Activated T-cell treated with anti-CD3 and anti-CD28 coated beads, Interleukin-2, amount 50 U/mL, for 72 hours (primary cell): ENCODE results near the gene GRHL1. TPM values are rescaled to one million over a fixed set of nuclear protein-coding genes. Genes with fewer than 3 reads are reported as not detected.

Experiments used
- ATAC-seq, 2 donors: fragments of 150-1000 bp; cut with Tn5 transposase; replicated peaks in 1 of 2; 2 replicates each; pipeline ENCODE4 v1.10.0; 2021; ENCODE audit warnings: moderate library complexity in 2 of 2, mild to moderate bottlenecking in 1 of 2
- DNase-seq, 2 donors: peaks; one replicate each; pipeline ENCODE4 v3.0.0; 2021 to 2022; ENCODE audit warnings: mixed read lengths in 1 of 2
- H3K27ac Mint-ChIP-seq: one replicate; pipeline ENCODE4 v1.8.0; 2022; ENCODE audit warnings: mild to moderate bottlenecking, moderate library complexity, mixed read lengths
- H3K27me3 Mint-ChIP-seq: one replicate; pipeline ENCODE4 v1.8.0; 2022; ENCODE audit warnings: low read depth, mixed read lengths
- H3K36me3 Mint-ChIP-seq, 2 donors: one replicate each; pipeline ENCODE4 v1.8.0; 2022; ENCODE audit warnings: mixed read lengths in 2 of 2, mild to moderate bottlenecking in 1 of 2; ENCODE audit not compliant: insufficient read depth in 2 of 2
- H3K4me1 Mint-ChIP-seq: one replicate; pipeline ENCODE4 v1.8.0; 2022; ENCODE audit warnings: low read depth, mixed read lengths
- H3K4me3 Mint-ChIP-seq, 2 donors: one replicate each; pipeline ENCODE4 v1.8.0; 2022; ENCODE audit warnings: mild to moderate bottlenecking in 2 of 2, mixed read lengths in 2 of 2, moderate library complexity in 2 of 2
- H3K9me3 Mint-ChIP-seq, 2 donors: one replicate each; pipeline ENCODE4 v1.8.0; 2022; ENCODE audit warnings: mixed read lengths in 2 of 2
- total RNA-seq, 2 donors: library from RNA; stranded (reverse); gene quantifications; one replicate each; pipeline ENCODE4 v1.2.3, GENCODE V29; 2022

The GRHL1 gene
- total RNA-seq, 2 donors from 2014 or later: 0.83 to 1.1 TPM

GRCh38 chr2:9995059-9995458 is 43.6 kb downstream of the GRHL1 start:
- Mint-ChIP-seq H3K27ac (no peak overlapping the region), H3K9me3 (no peaks in the 10 kb centered on the region)

DNA sequence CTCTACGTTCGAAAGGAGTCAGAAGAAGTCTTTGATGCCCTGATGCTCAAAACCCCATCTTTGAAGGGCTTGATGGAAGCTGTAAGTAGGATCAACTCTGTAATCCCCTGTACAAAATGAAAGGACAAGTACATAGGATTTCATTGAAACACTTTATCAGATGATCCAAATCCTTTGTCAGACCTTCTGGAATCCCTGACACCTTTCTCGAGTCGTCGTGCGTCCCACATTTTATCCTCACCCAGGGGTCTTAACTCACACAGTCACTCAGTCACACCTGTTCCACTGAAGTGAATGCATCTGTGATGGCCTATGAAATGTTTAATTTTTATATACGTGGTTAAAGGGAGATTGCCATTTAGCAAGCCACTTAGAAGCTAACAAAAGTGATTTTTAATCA is 44.8 kb downstream of the GRHL1 start:
- no peak overlapping the region for H3K4me3 Mint-ChIP-seq
- DNase-seq (no peak), ATAC-seq (no peak)
- H3K9me3 Mint-ChIP-seq: no peaks in the 10 kb centered on the region
- H3K27me3 Mint-ChIP-seq: no peaks in the 10 kb centered on the region
- H3K36me3 Mint-ChIP-seq: no peaks in the 10 kb centered on the region
- peaks cover 14% of the 10 kb centered on the region for H3K4me1 Mint-ChIP-seq
- no peak overlapping the region for H3K27ac Mint-ChIP-seq

More at GRCh38 chr2:9995059-9995458, 43.6 kb downstream of the GRHL1 start:
- H3K4me1 Mint-ChIP-seq: peaks cover 14% of the 10 kb centered on the region
- no peak overlapping the region for H3K4me3 Mint-ChIP-seq
- ATAC-seq (no peak), DNase-seq (no peak)
- no peaks in the 10 kb centered on the region for H3K36me3 Mint-ChIP-seq
- H3K27me3 Mint-ChIP-seq: no peaks in the 10 kb centered on the region

- ATAC-seq: no peak
These were observed 46.4 kb downstream of the GRHL1 start for GRCh38 chr2:9997936-9998335.

DNA sequence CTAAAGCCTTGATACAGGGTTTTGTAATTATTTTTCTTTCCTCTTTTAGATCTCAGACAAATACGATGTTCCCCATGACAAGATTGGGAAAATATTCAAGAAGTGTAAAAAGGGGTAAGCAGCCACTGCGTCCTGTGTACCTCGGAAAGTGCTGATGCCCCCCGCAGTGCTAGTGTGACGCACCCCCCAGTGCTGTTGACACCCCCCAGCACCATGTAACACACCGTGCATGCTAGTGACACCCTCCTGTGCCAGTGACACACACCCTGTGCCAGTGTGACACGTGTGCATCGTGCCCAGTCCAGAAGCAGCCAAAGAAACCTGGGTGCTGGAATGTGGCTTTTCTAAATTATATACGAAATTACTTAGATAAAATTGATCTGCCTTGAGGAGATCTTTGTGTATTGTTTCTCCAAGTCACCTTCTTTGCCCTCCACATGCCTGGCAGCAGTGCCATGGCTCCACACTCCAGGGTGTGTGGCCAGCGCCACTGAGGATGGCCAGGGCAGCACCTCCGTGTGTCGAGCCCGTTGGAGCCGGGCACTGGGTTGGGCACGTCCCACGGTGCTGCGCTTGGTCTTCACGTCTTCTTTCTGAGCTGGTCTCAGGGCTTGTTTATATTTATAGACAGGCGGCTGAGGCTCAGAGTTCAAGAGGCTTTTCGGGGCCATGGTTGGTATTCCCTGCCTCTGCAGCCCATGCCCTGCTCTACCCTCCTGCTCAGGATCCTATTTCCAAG is 47.6 kb downstream of the GRHL1 start:
- Mint-ChIP-seq H3K27ac (no peak overlapping the region), H3K4me3 (no peak overlapping the region), H3K4me1 (peaks cover 6% of the 10 kb centered on the region), H3K27me3 (no peaks in the 10 kb centered on the region), H3K36me3 (no peaks in the 10 kb centered on the region), H3K9me3 (no peaks in the 10 kb centered on the region)
- DNase-seq: no peak
- ATAC-seq: no peak

More at GRCh38 chr2:9997936-9998335, 46.4 kb downstream of the GRHL1 start:
- H3K4me1 Mint-ChIP-seq: peaks cover 14% of the 10 kb centered on the region
- no peaks in the 10 kb centered on the region for H3K27me3 Mint-ChIP-seq
- no peaks in the 10 kb centered on the region for H3K36me3 Mint-ChIP-seq
- no peaks in the 10 kb centered on the region for H3K9me3 Mint-ChIP-seq
- H3K27ac Mint-ChIP-seq: peak overlapping the region; percentile 23
- DNase-seq: no peak
- no peak overlapping the region for H3K4me3 Mint-ChIP-seq

DNA sequence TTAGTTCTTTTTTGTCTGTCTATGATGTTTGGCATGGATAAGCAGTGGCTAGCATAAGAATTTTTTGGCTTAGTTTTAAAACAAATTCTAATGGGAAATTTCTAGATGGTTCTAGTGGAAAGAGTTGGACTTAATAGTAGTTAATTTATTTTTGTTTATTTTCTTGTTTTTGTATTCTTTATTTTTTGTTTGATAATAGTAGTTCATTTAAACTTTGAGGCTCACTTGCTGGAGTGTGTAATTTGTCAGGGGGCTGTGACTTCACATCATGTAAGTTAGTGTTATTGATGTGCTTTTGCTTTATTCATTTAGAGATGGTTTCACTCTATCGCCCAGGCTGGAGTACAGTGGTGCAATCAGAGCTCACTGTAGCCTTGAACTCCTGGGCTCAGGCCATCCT is 48.2 kb downstream of the GRHL1 start:
- Mint-ChIP-seq H3K4me3 (no peak overlapping the region), H3K27me3 (peaks cover 4% of the 10 kb centered on the region), H3K9me3 (no peaks in the 10 kb centered on the region), H3K36me3 (no peaks in the 10 kb centered on the region), H3K4me1 (no peaks in the 10 kb centered on the region), H3K27ac (no peak overlapping the region)
- ATAC-seq: no peak
- DNase-seq: no peak

GRCh38 chr2:10000541-10000940 is 49.0 kb downstream of the GRHL1 start:
- H3K4me3 Mint-ChIP-seq: no peak overlapping the region
- no peaks in the 10 kb centered on the region for H3K4me1 Mint-ChIP-seq
- DNase-seq: no peak
- H3K36me3 Mint-ChIP-seq: no peaks in the 10 kb centered on the region
- H3K27me3 Mint-ChIP-seq: peaks cover 11% of the 10 kb centered on the region
- no peaks in the 10 kb centered on the region for H3K9me3 Mint-ChIP-seq
- no peak overlapping the region for H3K27ac Mint-ChIP-seq
- no peak for ATAC-seq

DNA sequence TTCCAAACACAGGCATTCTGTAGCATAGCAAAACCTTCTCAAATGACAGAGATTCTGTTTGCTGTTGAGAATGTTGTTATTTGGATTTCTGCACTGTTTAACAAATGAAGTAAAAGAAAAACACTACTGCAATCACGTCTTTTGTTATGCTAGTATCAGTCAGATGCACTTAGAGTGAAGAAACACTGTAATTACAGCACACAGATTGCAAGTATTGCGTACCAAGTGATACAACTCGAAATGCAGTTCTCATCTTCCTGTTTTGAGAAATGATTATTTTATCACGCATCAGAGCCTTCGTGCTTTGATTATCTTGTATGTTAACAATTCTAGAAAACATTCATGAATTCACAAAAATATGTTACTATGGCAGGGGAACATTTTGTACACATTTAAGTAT is 50.1 kb downstream of the GRHL1 start:
- H3K27ac Mint-ChIP-seq: no peak overlapping the region
- H3K4me1 Mint-ChIP-seq: no peaks in the 10 kb centered on the region
- no peaks in the 10 kb centered on the region for H3K9me3 Mint-ChIP-seq
- H3K27me3 Mint-ChIP-seq: peaks cover 16% of the 10 kb centered on the region
- DNase-seq: no peak
- ATAC-seq: no peak
- H3K36me3 Mint-ChIP-seq: no peaks in the 10 kb centered on the region
- no peak overlapping the region for H3K4me3 Mint-ChIP-seq

GRCh38 chr2:10002109-10002508 is 50.6 kb downstream of the GRHL1 start:
- no peak for ATAC-seq
- Mint-ChIP-seq H3K4me3 (no peak overlapping the region), H3K27ac (no peak overlapping the region), H3K36me3 (no peaks in the 10 kb centered on the region), H3K4me1 (no peaks in the 10 kb centered on the region), H3K9me3 (no peaks in the 10 kb centered on the region), H3K27me3 (peaks cover 21% of the 10 kb centered on the region)
- no peak for DNase-seq

- Mint-ChIP-seq H3K36me3 (no peaks in the 10 kb centered on the region), H3K27ac (no peak overlapping the region), H3K4me1 (no peaks in the 10 kb centered on the region), H3K4me3 (no peak overlapping the region), H3K9me3 (no peaks in the 10 kb centered on the region), H3K27me3 (peaks cover 26% of the 10 kb centered on the region)
- no peak for ATAC-seq
- DNase-seq: no peak
These were observed 51.2 kb downstream of the GRHL1 start for GRCh38 chr2:10002681-10003080.

- Mint-ChIP-seq H3K27ac (no peak overlapping the region), H3K4me1 (no peaks in the 10 kb centered on the region), H3K36me3 (no peaks in the 10 kb centered on the region), H3K27me3 (peaks cover 34% of the 10 kb centered on the region), H3K9me3 (no peaks in the 10 kb centered on the region), H3K4me3 (no peak overlapping the region)
- DNase-seq (no peak), ATAC-seq (no peak)
These were observed 52.0 kb downstream of the GRHL1 start for GRCh38 chr2:10003206-10004125.

- ATAC-seq (no peak), DNase-seq (no peak)
- Mint-ChIP-seq H3K4me1 (no peaks in the 10 kb centered on the region), H3K36me3 (no peaks in the 10 kb centered on the region), H3K9me3 (no peaks in the 10 kb centered on the region), H3K27ac (no peak overlapping the region), H3K4me3 (no peak overlapping the region), H3K27me3 (peaks cover 41% of the 10 kb centered on the region)
These were observed 52.9 kb downstream of the GRHL1 start for GRCh38 chr2:10004401-10004800.

- Mint-ChIP-seq H3K36me3 (no peaks in the 10 kb centered on the region), H3K9me3 (no peaks in the 10 kb centered on the region), H3K27me3 (peaks cover 41% of the 10 kb centered on the region), H3K27ac (no peak overlapping the region), H3K4me1 (no peaks in the 10 kb centered on the region), H3K4me3 (no peak overlapping the region)
- ATAC-seq (no peak), DNase-seq (no peak)
These were observed 53.3 kb downstream of the GRHL1 start for GRCh38 chr2:10004836-10005235.

DNA sequence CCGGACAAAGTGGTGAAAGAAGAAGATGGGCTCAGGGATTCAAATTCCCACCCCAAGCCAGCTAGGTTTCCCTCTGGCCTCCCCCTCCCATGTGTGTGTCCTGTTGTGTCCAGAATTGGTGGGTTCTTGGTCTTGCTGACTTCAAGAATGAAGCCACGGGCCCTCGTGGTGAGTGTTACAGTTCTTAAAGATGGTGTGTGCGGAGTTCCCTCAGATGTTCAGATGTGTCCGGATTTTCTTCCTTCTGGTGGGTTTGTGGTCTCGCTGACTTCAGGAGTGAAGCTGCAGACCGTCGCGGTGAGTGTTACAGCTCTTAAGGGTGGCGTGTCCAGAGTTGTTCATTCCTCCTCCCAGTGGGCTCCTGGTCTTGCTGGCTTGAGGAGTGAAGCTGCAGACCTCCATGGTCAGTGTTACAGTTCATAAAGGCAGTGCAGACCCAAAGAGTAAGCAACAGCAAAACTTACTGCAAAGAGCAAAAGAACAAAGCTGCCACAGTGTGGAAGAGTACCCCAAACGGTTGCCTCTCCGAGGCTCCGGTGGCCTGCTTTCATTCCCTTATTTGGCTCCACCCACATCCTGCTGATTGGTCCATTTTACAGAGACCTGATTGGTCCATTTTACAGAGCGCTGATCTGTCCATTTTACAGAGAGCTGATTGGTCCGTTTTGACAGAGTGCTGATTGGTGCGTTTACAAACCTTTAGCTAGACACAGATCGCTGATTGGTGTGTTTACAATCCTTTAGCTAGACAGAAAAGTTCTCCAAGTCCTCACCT is 54.2 kb downstream of the GRHL1 start:
- Mint-ChIP-seq H3K27me3 (peaks cover 41% of the 10 kb centered on the region), H3K4me1 (no peaks in the 10 kb centered on the region), H3K36me3 (no peaks in the 10 kb centered on the region), H3K9me3 (no peaks in the 10 kb centered on the region), H3K27ac (no peak overlapping the region), H3K4me3 (no peak overlapping the region)
- DNase-seq (no peak), ATAC-seq (no peak)
